Prostate gland (tissue), 2 donors: ENCODE results near the gene CFAP20DC. TPM values are rescaled to one million over a fixed set of nuclear protein-coding genes. Genes with fewer than 3 reads are reported as not detected.

ENCODE experiments used
- DNase-seq: peaks from one replicate; pipeline ENCODE4 v3.0.0-alpha.2; 2019; ENCODE audit warnings: low spot score
- H3K27ac ChIP-seq, 2 donors: fragments of 200-600 bp; sonication (generic); 2 replicates each; pipeline ENCODE4 v1.5.1; 2017 to 2019
- H3K27me3 ChIP-seq: fragments of 200-600 bp; sonication (generic); replicated peaks from 2 replicates; pipeline ENCODE4 v1.5.1; 2019; ENCODE audit not compliant: insufficient read depth
- H3K36me3 ChIP-seq, 2 donors: fragments of 200-600 bp; sonication (generic); 1 replicate in 1 of 2; 2 replicates in 1 of 2; pipeline versions ENCODE4 v1.5.1 to v1.8.1; 2017 to 2019
- H3K4me1 ChIP-seq: fragments of 200-600 bp; sonication (generic); replicated peaks from 2 replicates; pipeline ENCODE4 v1.5.1; 2019
- H3K4me3 ChIP-seq, 2 donors: fragments of 200-600 bp; sonication (generic); 2 replicates each; pipeline ENCODE4 v1.5.1; 2017 to 2019
- H3K9me3 ChIP-seq: fragments of 200-600 bp; sonication (generic); 2 replicates; pipeline ENCODE4 v1.5.1; 2017
- POLR2A ChIP-seq: fragments of 450-650 bp; IDR thresholded peaks from one replicate; pipeline ENCODE4 v1.6.1; 2016; ENCODE audit warnings: antibody characterized with exemption, mild to moderate bottlenecking
- POLR2AphosphoS5 ChIP-seq: sonication (generic); formaldehyde crosslinking; IDR thresholded peaks from one replicate; pipeline ENCODE4 v1.6.1; 2017; ENCODE audit warnings: antibody characterized with exemption
- WGBS: methylation state at CpG from one replicate; pipeline ENCODE4 v1.1.5; 2018; 5-methylcytosine and 5-hydroxymethylcytosine counted together
- intact Hi-C: fragments of 100-400 bp; cut with DNase I; formaldehyde crosslinking; loops from one replicate; pipeline ENCODE4 v1.14.2; 2022
- total RNA-seq, 2 donors: library from RNA; depleted of rRNA; stranded (reverse); fragments of >200 nt; gene quantifications; one replicate each; pipeline ENCODE4 v1.1.0, GENCODE V29; 2016
- TF ChIP-seq, protein P1 (sequence below), 4 experiments: fragments of 200-600 bp in 2 of 4; fragments of 450-650 bp in 2 of 4; sonication (generic) in 2 of 4; IDR thresholded peaks; 1 replicate in 3 of 4; 2 replicates in 1 of 4; pipeline ENCODE4 v1.5.1; 2016 to 2019; ENCODE audit warnings: antibody characterized with exemption in 4 of 4, mild to moderate bottlenecking in 2 of 4, moderate library complexity in 2 of 4

CFAP20DC gene
- total RNA-seq, 2 donors from 2014 or later: 0.36 to 8.3 TPM

DNA sequence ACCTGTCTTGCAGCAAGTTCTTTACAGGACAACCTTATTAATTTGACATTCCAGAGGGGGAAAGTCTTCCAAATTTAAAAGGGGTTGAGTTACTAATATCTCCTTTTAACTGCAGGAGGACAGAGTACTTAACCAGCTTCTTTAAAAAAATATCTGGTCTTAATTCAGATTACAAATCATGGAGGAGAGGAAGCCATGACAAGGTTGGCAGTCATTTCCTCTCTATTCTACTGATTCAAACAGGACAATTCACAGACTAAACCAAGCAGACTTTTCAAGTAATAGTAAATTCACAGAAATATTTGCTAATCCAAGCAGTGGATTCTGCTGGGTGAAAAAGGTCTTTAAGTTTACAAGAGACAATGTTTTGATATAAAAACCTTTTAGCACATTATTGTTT lies 185.3 kb downstream of the CFAP20DC start:
- no peak for TF ChIP-seq POLR2A
- TF ChIP-seq POLR2AphosphoS5: no peak
- TF ChIP-seq, protein P1, sequence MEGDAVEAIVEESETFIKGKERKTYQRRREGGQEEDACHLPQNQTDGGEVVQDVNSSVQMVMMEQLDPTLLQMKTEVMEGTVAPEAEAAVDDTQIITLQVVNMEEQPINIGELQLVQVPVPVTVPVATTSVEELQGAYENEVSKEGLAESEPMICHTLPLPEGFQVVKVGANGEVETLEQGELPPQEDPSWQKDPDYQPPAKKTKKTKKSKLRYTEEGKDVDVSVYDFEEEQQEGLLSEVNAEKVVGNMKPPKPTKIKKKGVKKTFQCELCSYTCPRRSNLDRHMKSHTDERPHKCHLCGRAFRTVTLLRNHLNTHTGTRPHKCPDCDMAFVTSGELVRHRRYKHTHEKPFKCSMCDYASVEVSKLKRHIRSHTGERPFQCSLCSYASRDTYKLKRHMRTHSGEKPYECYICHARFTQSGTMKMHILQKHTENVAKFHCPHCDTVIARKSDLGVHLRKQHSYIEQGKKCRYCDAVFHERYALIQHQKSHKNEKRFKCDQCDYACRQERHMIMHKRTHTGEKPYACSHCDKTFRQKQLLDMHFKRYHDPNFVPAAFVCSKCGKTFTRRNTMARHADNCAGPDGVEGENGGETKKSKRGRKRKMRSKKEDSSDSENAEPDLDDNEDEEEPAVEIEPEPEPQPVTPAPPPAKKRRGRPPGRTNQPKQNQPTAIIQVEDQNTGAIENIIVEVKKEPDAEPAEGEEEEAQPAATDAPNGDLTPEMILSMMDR (IDR thresholded peaks at IDR 0.05): no peak
- Histone ChIP-seq H3K4me3 (no peak overlapping the region), H3K36me3 (no peaks in the 10 kb centered on the region), H3K9me3 (no peaks in the 10 kb centered on the region), H3K27ac (no peak overlapping the region), H3K4me1 (no peaks in the 10 kb centered on the region), H3K27me3 (no peaks in the 10 kb centered on the region)
- intact Hi-C loops: no loop called here
- no peak for DNase-seq

DNA sequence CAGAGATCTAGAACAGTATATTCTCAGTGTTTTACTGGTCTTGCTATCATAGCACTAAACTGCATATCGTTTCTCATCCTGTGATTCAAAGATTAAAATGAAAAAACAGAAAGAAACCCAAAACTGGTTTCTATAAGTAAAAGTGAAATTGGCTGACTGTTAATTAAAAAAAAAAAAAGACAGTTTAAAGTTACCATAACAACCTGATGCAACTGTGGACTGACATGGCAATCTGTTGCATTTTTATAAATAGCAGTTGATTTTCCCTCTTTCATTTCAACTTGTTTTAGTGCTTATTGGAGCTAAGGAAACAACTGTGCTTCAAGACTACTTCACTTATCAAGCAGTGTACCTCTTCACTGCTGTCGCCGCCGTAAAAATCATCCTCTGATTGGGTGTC lies 186.6 kb downstream of the CFAP20DC start:
- no peaks in the 10 kb centered on the region for H3K36me3 ChIP-seq
- intact Hi-C loops: no loop called here
- no peaks in the 10 kb centered on the region for H3K4me1 ChIP-seq
- no peak overlapping the region for H3K27ac ChIP-seq
- 78% methylated on average over 4 of the region's 4 CpGs for WGBS
- H3K4me3 ChIP-seq: no peak overlapping the region
- H3K9me3 ChIP-seq: no peaks in the 10 kb centered on the region
- no peak for TF ChIP-seq POLR2A
- TF ChIP-seq, protein P1 (IDR thresholded peaks at IDR 0.05): no peak
- TF ChIP-seq POLR2AphosphoS5: no peak
- no peaks in the 10 kb centered on the region for H3K27me3 ChIP-seq
- no peak for DNase-seq

DNA sequence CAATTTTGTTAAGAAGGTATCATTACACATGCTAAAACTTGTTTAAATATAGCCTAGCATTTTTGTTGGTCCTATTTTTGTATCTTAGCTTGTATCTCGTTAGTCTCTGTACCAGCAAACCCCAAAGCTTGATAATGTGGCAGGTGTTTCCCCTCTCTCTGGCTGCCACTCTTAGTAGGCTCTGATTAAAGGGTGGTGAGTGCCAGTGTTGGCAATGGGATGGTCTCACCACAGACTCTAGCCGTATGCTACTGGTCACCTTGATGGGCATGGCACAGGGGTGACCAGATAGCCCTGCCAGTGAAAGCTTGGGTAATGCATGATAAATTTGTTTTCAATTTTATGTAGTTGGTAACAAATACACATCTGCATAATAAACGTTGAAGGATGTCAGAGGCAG lies 188.3 kb downstream of the CFAP20DC start:
- 87% methylated on average over 3 of the region's 3 CpGs for WGBS
- no peaks in the 10 kb centered on the region for H3K9me3 ChIP-seq
- no peaks in the 10 kb centered on the region for H3K27me3 ChIP-seq
- H3K4me3 ChIP-seq: no peak overlapping the region
- intact Hi-C loops: no loop called here
- no peaks in the 10 kb centered on the region for H3K36me3 ChIP-seq
- no peaks in the 10 kb centered on the region for H3K4me1 ChIP-seq
- no peak overlapping the region for H3K27ac ChIP-seq
- no peak for DNase-seq
- TF ChIP-seq, protein P1 (IDR thresholded peaks at IDR 0.05): no peak
- TF ChIP-seq POLR2AphosphoS5 (no peak), POLR2A (no peak)

DNA sequence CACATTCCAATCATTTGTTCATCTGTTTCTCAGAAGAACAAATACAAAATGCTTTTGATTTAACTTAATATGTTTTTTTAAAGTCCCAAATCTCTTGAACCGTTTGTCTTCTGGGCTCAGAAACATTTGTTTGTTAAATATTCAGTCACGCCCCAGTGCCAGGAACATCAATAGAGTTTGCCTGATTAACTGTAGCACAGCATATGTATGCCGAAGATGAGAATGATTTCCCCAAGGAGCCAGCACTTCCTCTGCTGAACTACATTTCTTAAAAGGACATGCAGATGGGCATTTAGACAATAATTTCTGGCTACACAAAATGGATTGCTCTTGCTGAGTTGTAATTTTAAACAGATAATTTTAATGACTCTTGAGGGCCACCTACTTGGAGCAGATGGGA lies 191.7 kb downstream of the CFAP20DC start:
- Histone ChIP-seq H3K4me1 (no peaks in the 10 kb centered on the region), H3K27ac (no peak overlapping the region), H3K36me3 (no peaks in the 10 kb centered on the region), H3K27me3 (no peaks in the 10 kb centered on the region), H3K4me3 (no peak overlapping the region), H3K9me3 (no peaks in the 10 kb centered on the region)
- TF ChIP-seq POLR2AphosphoS5 (no peak), POLR2A (no peak)
- TF ChIP-seq, protein P1 (IDR thresholded peaks at IDR 0.05): no peak
- no peak for DNase-seq
- WGBS: 24% methylated on average over 3 of the region's 3 CpGs
- intact Hi-C loops: no loop called here

DNA sequence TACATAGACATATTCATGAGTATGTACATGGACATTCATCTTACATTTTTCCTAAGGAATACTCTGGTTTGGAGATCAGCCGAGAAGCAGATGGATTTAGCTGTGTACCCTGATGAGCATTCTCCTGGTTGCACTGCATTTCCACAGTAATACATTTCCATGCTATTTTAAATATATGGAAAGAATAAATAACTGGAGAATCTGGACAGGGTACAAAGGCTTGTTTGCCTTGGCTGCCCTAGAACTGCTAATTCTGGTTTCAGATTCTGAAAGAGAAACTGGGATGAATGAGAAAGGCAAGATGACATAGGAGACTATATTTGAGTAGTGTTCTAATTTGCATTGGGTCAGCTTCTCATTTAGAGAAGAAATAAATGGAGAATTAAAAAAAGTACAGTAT lies 192.4 kb downstream of the CFAP20DC start:
- no peak for DNase-seq
- H3K4me3 ChIP-seq: no peak overlapping the region
- no peaks in the 10 kb centered on the region for H3K27me3 ChIP-seq
- TF ChIP-seq POLR2AphosphoS5: no peak
- TF ChIP-seq, protein P1 (IDR thresholded peaks at IDR 0.05): no peak
- TF ChIP-seq POLR2A: no peak
- 55% methylated on average over 1 of the region's 1 CpG for WGBS
- no peaks in the 10 kb centered on the region for H3K4me1 ChIP-seq
- H3K27ac ChIP-seq: no peak overlapping the region
- no peaks in the 10 kb centered on the region for H3K36me3 ChIP-seq
- intact Hi-C loops: no loop called here
- H3K9me3 ChIP-seq: no peaks in the 10 kb centered on the region
